ENCODE data around the gene CBX6. TPM values are rescaled to one million over a fixed set of nuclear protein-coding genes. Genes with fewer than 3 reads are reported as not detected.
"Not testable (repeated sequence)": the region's sequence is repeated elsewhere in the genome, so short reads cannot be mapped to it uniquely, and the experiment has no call there.

CBX6 gene
- total RNA-seq = 100 to 1,000 TPM; 116 to 117 TPM

- Mint-ChIP-seq H3K4me3 (peak within 1 kb of the TSS; percentile 93), H3K27me3 (no peaks in the 10 kb centered on the region), H3K9me3 (no peaks in the 10 kb centered on the region), H3K36me3 (peaks cover 35% of the 10 kb centered on the region), H3K27ac (peak within 1 kb of the TSS; percentile 91), H3K4me1 (ENCODE audit: low read depth) (peaks cover 53% of the 10 kb centered on the region)
- ChIA-PET POLR2A (interaction anchor here (0.8 to 2.1 kb wide), 5 partner anchors 29 to 447 kb away, joined by 3 to 9 read pairs (median 5); partner anchors contain the start of gene RPL3), CTCF (interaction anchor here (0.7 to 5.5 kb wide), 7 partner anchors 11 to 277 kb away, joined by 3 to 180 read pairs (median 13); no protein-coding TSS in a partner anchor)
- DNase-seq = peak; percentile 96
- intact Hi-C loops (cut with micrococcal nuclease) = loop anchor here (2.0 to 5.0 kb wide), 3 partner anchors 115 to 244 kb away; partner anchors contain the start of gene SUN2
These were observed at the start of gene CBX6 for GRCh38 chr22:38872172-38872830. TSS of gene CBX6 (minus strand) at chr22:38872216. CDS start at chr22:38872190, 26 bp downstream.

- CTCF ChIA-PET = interaction anchor here (0.6 to 2.7 kb wide), 3 partner anchors 21 to 113 kb away, joined by 4 to 8 read pairs (median 5); no protein-coding TSS in a partner anchor
- Mint-ChIP-seq H3K4me1 (ENCODE audit: low read depth) (peaks cover 8% of the 10 kb centered on the region), H3K36me3 (no peaks in the 10 kb centered on the region), H3K4me3 (no peak overlapping the region), H3K27me3 (peaks cover 24% of the 10 kb centered on the region), H3K9me3 (no peaks in the 10 kb centered on the region), H3K27ac (no peak overlapping the region)
- no peak for DNase-seq
- intact Hi-C loops (cut with micrococcal nuclease) = no loop called here
- POLR2A ChIA-PET = no interaction called here
These were observed 49.8 kb upstream of the CBX6 start for GRCh38 chr22:38921806-38922205.

- H3K4me1 Mint-ChIP-seq (ENCODE audit: low read depth) = peaks cover 8% of the 10 kb centered on the region
- no peak overlapping the region for H3K27ac Mint-ChIP-seq
- H3K4me3 Mint-ChIP-seq = no peak overlapping the region
- intact Hi-C loops (cut with micrococcal nuclease) = no loop called here
- no peak for DNase-seq
- H3K27me3 Mint-ChIP-seq = peaks cover 24% of the 10 kb centered on the region
- no peaks in the 10 kb centered on the region for H3K9me3 Mint-ChIP-seq
- ChIA-PET POLR2A (no interaction called here), CTCF (interaction anchor here (1.2 to 2.7 kb wide), 2 partner anchors 20 to 51 kb away, joined by 4 to 8 read pairs; no protein-coding TSS in a partner anchor)
- H3K36me3 Mint-ChIP-seq = no peaks in the 10 kb centered on the region
These were observed 49.1 kb upstream of the CBX6 start for GRCh38 chr22:38921120-38921519.

GRCh38 chr22:38919631-38920190, 47.7 kb upstream of the CBX6 start:
- ChIA-PET CTCF (interaction anchor here (2.7 kb wide), 1 partner anchor 50 kb away, joined by 8 read pairs; no protein-coding TSS in a partner anchor), POLR2A (interaction anchor here (1.1 kb wide), 1 partner anchor 22 kb away, joined by 3 read pairs; no protein-coding TSS in a partner anchor)
- Mint-ChIP-seq H3K27ac (no peak overlapping the region), H3K9me3 (no peaks in the 10 kb centered on the region), H3K4me3 (no peak overlapping the region), H3K27me3 (peaks cover 19% of the 10 kb centered on the region), H3K36me3 (no peaks in the 10 kb centered on the region), H3K4me1 (ENCODE audit: low read depth) (peaks cover 8% of the 10 kb centered on the region)
- DNase-seq = no peak
- intact Hi-C loops (cut with micrococcal nuclease) = no loop called here

DNA sequence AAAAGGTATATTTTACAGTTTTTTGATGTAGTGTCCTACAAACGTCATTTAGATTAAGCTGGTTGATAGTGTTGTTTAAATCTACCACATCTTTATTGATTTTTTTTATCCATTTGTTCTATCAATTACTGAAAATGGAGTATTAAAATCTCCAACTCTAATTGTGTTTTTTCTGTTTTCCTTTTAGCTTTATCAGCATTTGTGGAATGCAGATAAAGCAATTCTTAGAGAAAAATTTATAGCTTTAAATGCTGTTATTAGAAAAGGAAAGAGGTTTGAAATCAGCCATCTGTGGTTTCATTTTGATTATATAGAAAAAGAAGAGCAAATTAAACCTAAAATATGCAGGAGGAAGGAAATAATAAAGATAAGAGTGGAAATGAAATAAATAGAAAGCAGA, 39.4 kb upstream of the CBX6 start:
- Mint-ChIP-seq H3K27ac (no peak overlapping the region), H3K36me3 (no peaks in the 10 kb centered on the region), H3K9me3 (no peaks in the 10 kb centered on the region), H3K4me3 (no peak overlapping the region), H3K27me3 (peaks cover 19% of the 10 kb centered on the region), H3K4me1 (ENCODE audit: low read depth) (no peaks in the 10 kb centered on the region)
- no peak for DNase-seq
- intact Hi-C loops (cut with micrococcal nuclease) = no loop called here
- ChIA-PET CTCF (interaction anchor here (0.9 kb wide), 1 partner anchor 42 kb away, joined by 6 read pairs; no protein-coding TSS in a partner anchor), POLR2A (no interaction called here)

- H3K27ac Mint-ChIP-seq = no peak overlapping the region
- no peak overlapping the region for H3K4me3 Mint-ChIP-seq
- H3K9me3 Mint-ChIP-seq = peaks cover 8% of the 10 kb centered on the region
- H3K4me1 Mint-ChIP-seq (ENCODE audit: low read depth) = no peaks in the 10 kb centered on the region
- no peak for DNase-seq
- CTCF ChIA-PET = no interaction called here
- intact Hi-C loops (cut with micrococcal nuclease) = no loop called here
- POLR2A ChIA-PET = no interaction called here
- H3K27me3 Mint-ChIP-seq = peaks cover 19% of the 10 kb centered on the region
- H3K36me3 Mint-ChIP-seq = peaks cover 7% of the 10 kb centered on the region
These were observed 35.8 kb upstream of the CBX6 start for GRCh38 chr22:38907767-38908166.

- H3K27ac Mint-ChIP-seq = no peak overlapping the region
- peaks cover 8% of the 10 kb centered on the region for H3K9me3 Mint-ChIP-seq
- ChIA-PET POLR2A (no interaction called here), CTCF (no interaction called here)
- intact Hi-C loops (cut with micrococcal nuclease) = no loop called here
- DNase-seq = no peak
- H3K36me3 Mint-ChIP-seq = peaks cover 7% of the 10 kb centered on the region
- H3K4me3 Mint-ChIP-seq = no peak overlapping the region
- peaks cover 7% of the 10 kb centered on the region for H3K4me1 Mint-ChIP-seq (ENCODE audit: low read depth)
- peaks cover 19% of the 10 kb centered on the region for H3K27me3 Mint-ChIP-seq
These were observed 34.0 kb upstream of the CBX6 start for GRCh38 chr22:38906052-38906451.

GRCh38 chr22:38904052-38904617, 32.1 kb upstream of the CBX6 start:
- H3K4me3 Mint-ChIP-seq; H3K9me3 Mint-ChIP-seq; H3K27ac Mint-ChIP-seq; H3K27me3 Mint-ChIP-seq; POLR2A ChIA-PET; H3K36me3 Mint-ChIP-seq; DNase-seq; intact Hi-C loops (cut with micrococcal nuclease): not testable (repeated sequence)
- peaks cover 12% of the 10 kb centered on the region for H3K4me1 Mint-ChIP-seq (ENCODE audit: low read depth)
- CTCF ChIA-PET = interaction anchor here (1.1 kb wide), 1 partner anchor 34 kb away, joined by 4 read pairs; no protein-coding TSS in a partner anchor

DNA sequence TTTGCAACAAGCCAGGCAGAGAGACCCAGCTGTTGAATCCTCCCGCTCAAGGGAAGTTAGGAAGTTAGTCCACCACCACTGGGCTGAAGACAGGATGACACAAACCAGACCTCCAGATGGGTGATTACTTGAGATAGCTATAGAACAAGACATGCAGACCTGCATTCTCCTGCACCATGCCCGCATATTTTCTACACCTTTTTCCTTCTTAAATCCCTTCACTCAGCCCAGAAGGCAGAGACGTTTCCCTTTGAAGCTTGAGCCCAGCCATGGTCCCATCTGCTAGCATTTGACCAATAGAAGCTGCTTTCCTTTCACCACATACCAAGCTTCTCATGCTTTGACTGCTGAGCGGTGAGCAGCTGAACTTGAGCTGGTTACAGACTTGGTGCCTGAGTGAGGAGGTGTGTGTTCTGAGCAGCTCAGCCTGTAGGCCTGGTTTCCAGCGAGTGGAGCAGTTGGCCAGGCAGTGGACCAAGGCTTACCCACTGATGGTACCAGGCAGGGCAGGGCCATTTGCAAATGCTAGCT, 29.2 kb upstream of the CBX6 start:
- no peak for DNase-seq
- Mint-ChIP-seq H3K9me3 (peaks cover 8% of the 10 kb centered on the region), H3K27ac (no peak overlapping the region), H3K4me3 (no peak overlapping the region), H3K4me1 (ENCODE audit: low read depth) (peaks cover 12% of the 10 kb centered on the region), H3K36me3 (peaks cover 7% of the 10 kb centered on the region), H3K27me3 (peaks cover 2% of the 10 kb centered on the region)
- POLR2A ChIA-PET = no interaction called here
- intact Hi-C loops (cut with micrococcal nuclease) = no loop called here
- CTCF ChIA-PET = interaction anchor here (1.0 to 2.1 kb wide), 5 partner anchors 14 to 132 kb away, joined by 3 to 6 read pairs (median 4); no protein-coding TSS in a partner anchor

DNA sequence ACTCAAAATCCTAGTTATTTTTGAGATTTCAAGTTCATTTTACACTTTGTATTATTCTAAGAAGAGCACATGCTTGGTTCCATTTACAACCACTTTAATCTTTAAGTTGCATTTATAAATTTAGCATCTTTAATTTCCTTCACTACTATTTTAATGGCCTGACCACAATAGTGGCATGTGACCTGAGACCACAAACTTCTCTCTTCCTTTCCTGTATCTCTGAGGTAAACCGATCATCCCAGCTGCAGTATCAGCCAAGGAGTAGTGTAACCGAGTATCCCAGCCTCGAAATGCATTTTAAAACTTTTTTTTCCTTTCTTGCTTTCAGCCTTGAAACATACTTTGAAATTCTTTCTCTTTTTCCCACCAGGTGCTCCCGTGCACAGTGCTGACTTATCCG, 28.7 kb upstream of the CBX6 start:
- ChIA-PET POLR2A (no interaction called here), CTCF (interaction anchor here (0.6 to 2.4 kb wide), 9 partner anchors 14 to 300 kb away, joined by 3 to 7 read pairs (median 3); no protein-coding TSS in a partner anchor)
- DNase-seq = no peak
- Mint-ChIP-seq H3K27me3 (peaks cover 2% of the 10 kb centered on the region), H3K4me1 (ENCODE audit: low read depth) (peaks cover 12% of the 10 kb centered on the region), H3K36me3 (peaks cover 7% of the 10 kb centered on the region), H3K9me3 (peaks cover 8% of the 10 kb centered on the region), H3K27ac (no peak overlapping the region), H3K4me3 (no peak overlapping the region)
- intact Hi-C loops (cut with micrococcal nuclease) = no loop called here

- ChIA-PET POLR2A (no interaction called here), CTCF (no interaction called here)
- Mint-ChIP-seq H3K4me1 (ENCODE audit: low read depth) (peaks cover 6% of the 10 kb centered on the region), H3K9me3 (no peaks in the 10 kb centered on the region), H3K4me3 (no peak overlapping the region), H3K27ac (no peak overlapping the region), H3K36me3 (no peaks in the 10 kb centered on the region), H3K27me3 (peaks cover 7% of the 10 kb centered on the region)
- intact Hi-C loops (cut with micrococcal nuclease) = no loop called here
- DNase-seq = no peak
These were observed 19.2 kb upstream of the CBX6 start for GRCh38 chr22:38891256-38891655.

- Mint-ChIP-seq H3K4me3 (no peak overlapping the region), H3K9me3 (no peaks in the 10 kb centered on the region), H3K4me1 (ENCODE audit: low read depth) (peaks cover 7% of the 10 kb centered on the region), H3K27me3 (peaks cover 7% of the 10 kb centered on the region), H3K27ac (no peak overlapping the region), H3K36me3 (no peaks in the 10 kb centered on the region)
- ChIA-PET POLR2A (no interaction called here), CTCF (no interaction called here)
- intact Hi-C loops (cut with micrococcal nuclease) = no loop called here
- no peak for DNase-seq
These were observed 18.4 kb upstream of the CBX6 start for GRCh38 chr22:38890377-38890776.
